HG03066 (cell line): Measurements from ENCODE around the gene ERBB4.
A peak's percentile ranks its signal among the peaks of the same experiment; 100 is the strongest.
"Not testable (repeated sequence)": the region's sequence is repeated elsewhere in the genome, so short reads cannot be mapped to it uniquely, and the experiment has no call there.

ENCODE experiments used
- ATAC-seq: cut with Tn5 transposase; IDR thresholded peaks from one replicate; pipeline ENCODE4 v1.9.1; 2021; ENCODE audit warnings: low read depth; ENCODE audit not compliant: unreplicated experiment

ERBB4 gene

DNA sequence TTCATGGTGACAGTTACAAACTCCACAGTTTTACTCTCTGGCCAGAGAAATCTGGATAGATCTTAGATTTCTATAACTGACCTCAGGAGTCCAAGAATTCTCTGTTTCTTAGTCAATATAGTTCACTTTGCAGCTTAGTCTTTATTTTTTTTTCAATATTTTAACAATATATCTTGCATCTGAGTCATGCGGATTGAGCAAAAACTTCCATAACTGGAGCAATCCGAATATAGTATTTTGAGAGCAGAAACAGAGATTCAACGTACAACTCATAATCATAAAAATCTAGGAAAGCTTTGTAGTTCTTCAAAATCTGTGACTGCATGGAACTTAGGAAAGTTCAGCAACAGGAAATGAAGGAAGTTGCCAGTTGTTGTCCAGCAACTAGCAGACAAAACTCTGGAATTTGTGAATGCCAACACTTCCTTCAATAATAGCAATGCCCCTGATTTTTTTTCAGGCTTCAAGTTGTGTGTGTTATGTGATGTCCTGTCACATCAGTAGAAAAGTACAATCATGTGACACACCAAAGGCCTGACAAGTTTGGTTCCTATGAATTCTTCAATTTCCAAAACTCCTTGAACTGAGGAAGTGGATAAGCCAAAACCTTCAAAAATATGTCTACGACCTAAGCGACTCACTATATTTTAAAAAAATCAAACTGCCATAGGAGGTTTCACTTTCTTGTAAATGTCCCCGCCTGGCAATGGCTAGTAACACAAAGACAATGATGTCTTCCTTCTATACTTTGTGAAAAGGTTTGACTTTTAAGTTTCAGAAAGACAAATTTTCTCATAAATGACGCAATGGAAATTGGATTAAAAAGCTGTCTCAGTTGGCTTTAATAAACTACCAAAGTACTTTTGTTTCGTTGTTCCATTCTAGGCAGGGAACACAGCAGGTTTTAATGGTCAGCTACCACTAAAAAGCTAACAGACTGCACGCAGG lies 510.6 kb downstream of the ERBB4 start:
- no peak for ATAC-seq

DNA sequence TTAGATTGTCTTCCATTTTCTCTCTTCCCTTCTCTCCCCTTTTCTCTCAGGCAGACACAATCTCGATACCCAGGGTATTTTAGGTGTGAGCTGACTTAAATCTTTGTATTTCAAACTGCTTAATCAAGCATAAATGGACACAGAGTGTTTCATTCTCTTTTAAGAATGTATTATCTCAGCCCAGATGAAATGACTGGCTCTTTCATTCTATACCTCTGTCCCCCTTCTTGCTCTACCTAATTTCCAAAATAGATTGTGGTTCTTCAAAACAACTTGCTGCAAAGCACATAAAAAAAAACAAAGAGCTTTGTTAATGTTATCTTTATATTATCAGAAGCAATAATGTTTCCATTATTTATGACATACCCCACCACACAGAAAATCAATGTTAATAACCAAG lies 514.6 kb downstream of the ERBB4 start:
- no peak for ATAC-seq

DNA sequence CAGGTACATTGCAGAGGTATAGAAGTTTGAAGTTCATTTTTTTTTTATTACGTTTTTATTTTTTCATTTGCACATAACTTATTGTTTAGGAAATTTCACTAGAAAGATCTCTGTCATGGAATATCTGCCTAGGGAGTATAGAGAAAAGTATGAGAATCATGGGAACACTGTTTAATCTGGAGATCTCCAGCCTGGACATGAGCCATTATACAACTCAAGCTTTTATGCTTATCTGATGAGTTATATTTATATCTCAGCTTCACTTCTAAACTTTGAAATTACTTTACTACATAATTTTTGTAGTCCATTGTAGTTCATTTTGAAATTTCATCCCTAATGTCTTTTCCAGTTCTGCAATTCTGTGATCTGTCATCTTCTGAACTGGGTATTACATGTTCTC lies 515.6 kb downstream of the ERBB4 start:
- no peak for ATAC-seq

DNA sequence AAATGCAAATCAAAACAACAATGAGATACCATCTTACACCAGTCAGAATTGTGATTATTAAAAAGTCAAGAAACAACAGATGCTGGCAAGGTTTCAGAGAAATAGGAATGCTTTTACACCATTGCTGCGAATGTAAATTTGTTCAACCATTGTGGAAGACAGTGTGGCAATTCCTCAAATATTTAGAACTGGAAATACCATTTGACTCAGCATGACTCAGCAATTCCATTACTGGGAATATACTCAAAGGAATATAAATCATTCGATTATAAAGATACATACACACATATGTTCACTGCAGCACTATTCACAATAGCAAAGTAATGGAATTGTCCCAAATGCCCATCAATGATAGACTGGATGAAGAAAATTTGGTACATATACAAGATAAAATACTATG lies 516.7 kb downstream of the ERBB4 start:
- ATAC-seq, result no peak

DNA sequence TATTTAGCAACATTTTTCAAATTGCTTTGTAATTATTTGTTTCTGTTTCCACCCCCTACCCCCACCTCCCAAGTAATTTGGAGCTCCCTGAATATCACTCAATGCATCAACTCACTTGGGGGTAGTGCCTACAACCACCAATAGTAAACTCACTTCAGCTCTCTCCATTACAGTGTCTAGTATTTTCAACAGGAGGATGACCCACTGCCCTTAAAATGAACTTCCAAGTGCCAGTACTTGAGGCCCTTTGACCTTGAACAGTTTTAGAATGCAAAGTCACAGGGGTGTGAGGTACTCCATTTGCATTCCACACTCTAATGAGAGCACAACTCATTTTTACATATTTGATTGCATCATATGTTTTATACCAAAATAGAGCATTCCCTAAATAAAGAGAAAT lies 523.0 kb downstream of the ERBB4 start:
- no peak for ATAC-seq

DNA sequence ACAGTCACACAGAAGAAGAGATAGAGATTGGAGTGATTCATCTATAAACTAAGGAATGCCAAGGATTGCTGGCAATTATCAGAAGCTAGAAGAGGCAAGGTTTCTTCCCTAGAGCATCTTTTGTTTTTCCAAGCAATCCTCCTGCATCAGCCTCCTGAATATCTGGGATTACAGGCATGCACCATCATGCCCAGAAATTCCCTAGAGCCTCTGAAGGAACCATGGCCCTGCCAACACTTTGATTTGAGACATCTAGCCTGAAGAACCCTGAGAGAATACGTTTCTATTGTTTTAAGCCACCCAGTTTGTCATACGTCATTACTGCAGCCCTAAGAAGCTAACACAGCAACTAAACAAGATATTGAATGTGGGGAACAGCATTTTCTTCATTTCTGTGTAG lies 525.0 kb downstream of the ERBB4 start:
- ATAC-seq, result no peak

DNA sequence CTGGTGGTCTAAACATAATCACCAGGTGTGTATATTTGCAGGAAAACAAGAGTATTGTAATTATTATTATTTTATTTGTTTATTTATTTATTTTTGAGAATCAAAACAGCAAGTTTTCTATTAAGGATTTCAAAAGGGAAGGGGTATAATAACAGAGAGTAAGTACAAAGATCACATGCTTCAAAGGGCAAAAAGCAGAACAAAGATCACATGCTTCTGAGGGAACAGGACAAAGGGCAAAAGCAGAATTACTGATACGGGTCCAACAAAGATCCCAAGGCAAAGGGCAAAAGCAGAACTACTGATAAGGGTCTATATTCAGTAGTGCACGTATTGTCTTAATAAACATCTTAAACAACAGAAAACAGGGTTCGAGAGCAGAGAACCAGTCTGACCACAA lies 528.3 kb downstream of the ERBB4 start:
- ATAC-seq, result not testable (repeated sequence)

DNA sequence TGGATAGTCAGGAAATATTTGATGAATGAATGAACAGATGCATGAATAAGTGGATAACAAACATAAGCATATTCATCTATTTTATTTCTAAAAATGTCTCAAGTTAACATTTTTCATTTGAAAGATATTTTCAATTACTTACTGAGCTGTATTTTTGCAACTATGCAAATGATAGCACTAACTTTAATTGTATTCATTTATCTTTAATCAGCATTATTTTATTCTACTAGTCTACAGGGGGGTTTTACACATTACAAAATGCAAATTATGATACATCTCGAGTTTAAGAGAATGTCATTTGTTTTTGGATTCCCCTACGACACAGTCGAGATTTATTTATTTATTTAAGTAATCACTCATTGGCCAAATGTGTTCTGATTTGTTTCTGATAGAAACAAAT lies 530.6 kb downstream of the ERBB4 start:
- ATAC-seq, result no peak

DNA sequence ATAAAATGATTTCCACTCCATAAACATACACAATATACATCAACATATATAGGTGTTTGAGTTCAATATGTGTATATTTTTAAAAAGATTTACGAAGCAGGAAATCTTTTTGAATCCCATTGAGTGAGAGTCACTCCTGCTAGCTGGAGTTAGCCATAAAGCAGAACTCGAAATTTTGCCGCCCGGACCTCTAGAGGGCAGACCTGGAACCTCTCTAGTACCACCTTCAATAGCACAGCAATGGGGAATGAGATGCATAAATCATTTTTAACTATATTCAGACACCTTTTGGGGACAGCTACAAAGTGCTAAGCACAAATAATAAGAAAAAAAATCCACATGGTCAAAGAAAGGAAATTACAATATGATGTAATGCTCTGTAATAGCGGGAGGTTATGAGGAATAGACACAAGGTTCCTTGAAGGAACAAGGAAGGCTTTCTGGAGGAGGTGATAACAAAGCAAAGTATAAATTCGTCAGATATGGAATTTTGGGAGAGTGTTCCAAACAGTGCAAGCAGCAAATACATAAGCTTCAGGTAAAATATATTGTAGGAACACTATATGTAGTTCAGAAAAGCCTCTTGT lies 533.4 kb downstream of the ERBB4 start:
- ATAC-seq, result no peak

DNA sequence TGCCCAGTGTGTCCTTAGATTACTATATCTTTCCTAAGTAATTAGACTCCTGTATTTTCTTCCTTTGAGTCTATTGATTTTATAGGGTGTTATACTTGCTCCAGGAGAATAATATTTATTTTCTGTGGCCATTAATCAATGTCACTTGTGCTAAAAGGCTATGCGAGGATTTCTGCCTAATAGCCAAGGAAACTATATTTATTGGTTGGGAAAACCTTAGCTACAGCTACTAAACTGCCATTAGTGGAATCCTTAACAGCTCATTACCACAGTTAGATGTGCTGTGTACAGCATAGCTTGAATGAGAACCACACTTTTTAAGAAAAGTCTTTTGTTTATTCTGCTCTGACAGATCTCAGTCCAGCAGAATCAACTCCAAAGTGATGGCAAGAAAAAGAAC lies 537.3 kb downstream of the ERBB4 start:
- no peak for ATAC-seq

DNA sequence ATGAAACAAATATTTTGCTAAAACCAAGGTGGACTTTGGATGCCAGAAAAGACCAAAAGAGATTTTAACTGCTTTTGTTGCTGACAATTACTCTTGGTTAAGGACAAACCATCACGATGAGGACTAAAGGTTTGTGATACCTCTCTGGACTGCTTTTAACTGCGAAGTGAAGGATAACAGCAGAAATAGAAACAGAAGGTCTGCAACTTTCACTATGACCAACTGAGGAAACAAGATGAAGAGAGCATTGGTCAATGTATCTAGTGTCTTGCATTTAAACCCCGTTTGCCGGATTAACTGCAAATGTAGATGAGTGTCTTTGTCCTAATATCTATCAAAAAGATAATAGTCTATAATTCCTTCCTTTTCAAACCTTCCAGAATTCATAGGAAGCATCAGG lies 541.7 kb downstream of the ERBB4 start:
- ATAC-seq, result no peak

DNA sequence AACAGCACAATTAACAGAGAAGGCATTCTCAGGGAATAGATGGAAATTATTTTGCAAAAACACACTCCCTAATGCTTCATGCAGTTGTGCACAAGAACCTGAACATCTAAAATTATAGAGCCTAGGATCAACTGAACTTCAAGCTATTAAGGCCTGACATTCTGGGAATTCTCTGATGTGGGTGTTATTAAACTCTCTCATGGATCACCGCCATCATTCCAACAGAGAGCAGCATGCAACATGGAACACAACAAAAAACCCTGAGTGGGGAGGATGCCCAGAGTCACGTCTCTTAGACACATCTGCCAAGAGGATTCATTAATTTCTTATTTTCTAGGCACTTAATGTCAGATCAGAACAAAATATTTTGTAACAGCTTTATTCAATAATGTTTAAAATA lies 543.8 kb downstream of the ERBB4 start:
- no peak for ATAC-seq

DNA sequence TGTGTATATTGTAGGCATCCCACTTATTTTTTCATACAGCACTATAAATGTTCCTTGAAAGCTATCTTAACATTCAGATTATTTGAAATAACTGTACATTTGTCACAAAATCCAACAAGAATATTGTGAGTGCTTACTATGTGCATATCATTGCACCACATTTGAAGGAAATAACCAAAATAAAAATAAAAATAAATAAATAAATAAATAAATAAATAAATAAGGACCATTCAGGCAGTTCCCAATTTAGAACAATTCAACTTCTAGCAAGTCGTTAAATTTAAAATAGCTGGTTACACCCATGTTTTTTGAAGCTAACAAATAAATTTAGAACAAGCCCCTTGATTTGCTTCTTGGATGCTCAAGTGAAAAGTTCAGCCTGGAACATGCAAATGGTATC lies 548.3 kb downstream of the ERBB4 start:
- no peak for ATAC-seq

DNA sequence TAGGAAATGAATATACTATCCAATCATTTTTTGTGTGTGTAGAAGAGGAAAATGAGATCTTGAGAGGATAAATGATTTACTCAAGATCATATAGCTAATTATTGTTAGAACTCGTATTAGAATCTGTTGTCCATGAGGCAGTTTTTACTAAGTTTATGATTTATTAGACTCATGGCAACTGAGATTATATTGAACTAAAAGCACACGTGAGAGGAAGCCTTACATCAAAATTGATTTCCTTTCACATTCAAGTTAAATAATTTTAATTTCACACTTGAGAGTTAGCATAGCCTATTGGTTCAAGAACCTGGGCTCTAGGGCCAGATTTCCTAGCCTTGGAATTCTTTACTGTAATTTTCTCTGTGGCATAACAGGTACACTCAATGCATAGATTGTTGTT lies 552.3 kb downstream of the ERBB4 start:
- no peak for ATAC-seq

DNA sequence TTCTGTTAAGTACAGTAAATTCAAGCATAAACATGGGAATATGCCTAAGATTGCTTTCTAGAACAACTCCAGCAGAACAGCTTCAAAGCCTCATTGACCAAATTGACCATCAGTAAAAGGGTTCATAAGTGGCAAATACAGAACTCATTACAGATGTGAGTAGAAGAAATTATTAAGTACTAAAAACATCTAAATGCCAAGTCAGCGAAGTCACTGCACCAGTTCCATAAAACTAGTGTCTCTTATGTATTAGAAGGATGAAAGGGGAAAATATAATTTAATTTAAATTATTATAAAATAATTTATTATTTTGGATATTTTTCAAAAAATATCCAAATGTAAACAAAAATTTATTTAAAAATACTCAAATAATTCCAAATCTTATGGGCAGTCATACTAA lies 553.2 kb downstream of the ERBB4 start:
- ATAC-seq, result no peak

DNA sequence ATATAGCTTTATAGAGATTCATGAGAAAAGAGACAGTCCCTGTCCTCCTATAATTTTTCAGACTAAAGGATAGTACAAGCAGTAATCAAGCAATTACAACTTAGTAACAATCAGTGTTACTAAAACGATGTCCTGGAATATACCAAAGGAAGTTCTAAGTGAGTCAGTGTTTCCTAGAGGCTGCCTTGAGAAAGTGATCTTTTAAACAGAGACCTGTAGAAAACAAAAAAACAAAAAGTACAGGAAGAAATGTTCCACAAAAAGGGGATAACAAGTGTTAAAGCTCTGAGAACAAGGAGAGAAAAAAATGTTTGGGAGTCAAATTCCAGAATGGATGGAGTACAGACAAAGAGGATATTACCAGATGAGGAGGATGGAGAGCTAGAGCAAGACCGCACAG lies 556.4 kb downstream of the ERBB4 start:
- ATAC-seq, result no peak

DNA sequence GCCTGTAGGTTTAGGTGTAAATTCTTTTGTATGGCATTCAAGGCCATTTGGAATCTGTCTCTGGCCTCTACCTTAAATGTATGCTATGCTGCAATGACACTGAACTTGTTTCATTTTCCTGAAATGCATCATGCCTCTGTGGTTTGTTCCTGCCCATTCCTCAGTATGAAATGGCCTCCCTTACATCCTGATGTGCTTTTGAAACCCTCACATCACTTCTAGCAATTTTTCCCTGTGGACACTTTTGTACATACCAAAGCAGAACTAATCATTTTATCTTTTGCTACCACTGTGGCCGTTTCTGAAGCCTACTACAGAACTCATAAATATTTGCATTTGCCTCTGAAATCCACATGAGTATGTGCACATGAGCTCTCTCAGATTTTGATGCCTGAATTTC lies 557.2 kb downstream of the ERBB4 start:
- ATAC-seq, result no peak

DNA sequence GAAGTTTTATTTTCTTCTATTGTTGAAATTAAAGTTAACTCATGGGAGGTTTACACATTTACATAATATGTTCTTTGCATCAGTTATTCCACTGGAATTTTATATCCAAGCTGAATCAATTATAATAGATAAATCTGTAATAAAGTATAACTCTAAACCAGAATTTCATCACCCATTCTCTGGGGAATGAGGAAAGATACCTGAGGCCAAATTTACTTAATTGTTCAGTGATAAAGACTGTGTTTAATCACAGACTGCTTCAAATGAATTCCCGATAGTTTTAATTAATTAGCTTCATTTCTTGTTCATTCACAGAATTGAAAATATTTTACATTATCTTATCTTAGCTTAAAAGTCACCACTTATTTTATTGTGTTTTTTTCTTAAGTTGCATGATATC lies 562.5 kb downstream of the ERBB4 start:
- no peak for ATAC-seq

DNA sequence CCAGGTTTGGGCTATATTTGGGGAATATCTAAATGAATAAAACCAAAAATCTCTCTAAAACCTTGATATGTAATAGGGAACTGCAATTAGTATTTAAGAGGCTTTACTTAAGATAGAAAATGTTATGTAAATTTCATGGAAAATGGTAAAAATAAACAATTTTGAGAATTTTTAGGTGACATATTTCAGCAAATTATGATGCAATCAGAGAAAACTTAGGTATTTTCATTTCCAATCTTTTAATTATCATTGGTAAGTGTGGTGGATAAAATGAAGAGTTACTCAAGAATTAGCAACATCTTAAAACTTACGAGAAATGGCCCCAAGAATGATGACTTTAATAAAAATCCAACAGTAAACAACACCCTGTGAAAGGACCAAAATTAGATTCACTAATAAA lies 571.4 kb downstream of the ERBB4 start:
- ATAC-seq, result no peak

DNA sequence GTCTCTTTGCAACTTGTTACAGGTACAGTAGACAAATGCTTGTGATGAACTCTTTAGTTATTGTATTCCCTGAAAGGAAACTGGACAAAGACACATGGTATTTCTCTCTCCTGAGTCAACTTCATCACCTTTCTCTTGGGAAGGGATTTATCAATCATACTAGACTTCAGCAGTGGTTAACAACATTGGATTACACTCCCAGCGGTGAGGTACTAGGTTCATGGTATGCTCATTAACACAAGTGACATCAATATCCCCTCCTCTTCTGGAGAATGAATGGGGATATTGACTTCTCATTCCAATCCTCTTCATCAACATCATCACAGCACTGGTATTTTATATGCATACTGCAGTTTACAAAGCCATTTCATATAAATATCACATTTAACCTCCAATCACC lies 574.6 kb downstream of the ERBB4 start:
- no peak for ATAC-seq

DNA sequence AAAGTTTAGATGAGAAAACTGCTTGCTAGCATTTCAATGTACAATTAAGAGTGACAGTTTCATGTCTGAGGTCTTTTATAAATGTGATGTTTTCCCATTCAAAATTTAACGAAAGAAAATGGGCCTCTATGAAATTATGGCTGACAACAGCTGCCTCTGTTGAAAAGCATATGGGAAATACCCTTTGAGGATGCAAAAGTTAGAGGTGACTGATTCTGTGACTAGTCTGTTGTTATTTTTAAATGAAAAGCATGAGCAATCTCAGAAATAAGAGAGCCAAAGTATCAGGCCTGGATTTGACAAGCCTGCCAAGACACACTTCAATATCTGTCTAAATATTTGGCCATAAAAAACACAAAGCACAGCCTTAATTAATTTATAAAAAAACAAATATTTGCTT lies 580.8 kb downstream of the ERBB4 start:
- peak; percentile 85 for ATAC-seq

DNA sequence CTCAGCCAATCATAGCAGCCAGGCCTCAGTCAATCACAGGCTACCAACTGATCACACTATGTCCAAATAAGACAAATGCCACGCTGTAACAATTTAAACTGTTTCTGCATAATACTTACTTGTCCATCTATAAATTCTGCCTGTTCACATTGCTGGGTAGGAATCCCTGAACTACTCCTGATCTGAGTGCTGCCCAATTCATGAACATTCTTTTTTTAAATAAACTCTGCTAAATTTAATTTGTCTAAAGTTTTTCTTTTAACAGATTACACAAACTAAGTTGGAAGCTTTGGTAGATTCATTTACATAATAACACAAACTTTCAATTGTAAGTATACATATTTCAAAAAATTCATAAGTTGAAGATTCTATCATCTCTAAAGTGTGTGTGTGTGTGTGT lies 583.0 kb downstream of the ERBB4 start:
- ATAC-seq, result no peak
